Astrocyte of the cerebellum (primary cell): ENCODE results near the gene NPTN.

Source experiments
- DNase-seq: peaks from one replicate; pipeline ENCODE4 v3.0.0-alpha.2; 2011; ENCODE audit warnings: low read depth
- H3K4me3 ChIP-seq: 2 replicates; pipeline ENCODE4 v1.5.1; 2011; ENCODE audit warnings: mild to moderate bottlenecking, low read depth, low read length, moderate library complexity
- CTCF ChIP-seq: IDR thresholded peaks from 2 replicates; pipeline ENCODE4 v1.5.1; 2012; ENCODE audit warnings: low read length, low read depth, moderate library complexity, mild to moderate bottlenecking; ENCODE audit errors: missing control alignments
- in situ Hi-C: cut with HindIII; loops from 2 replicates; pipeline ENCODE4 v1.10.0; 2017; ENCODE audit warnings: low sequenced_read_pairs

The NPTN gene

GRCh38 chr15:73633111-73633990 is at the start of gene NPTN:
Gene NPTN (minus strand): TSS chr15:73633389. CDS start chr15:73633215, 174 bp downstream.
- TF ChIP-seq CTCF: no peak
- in situ Hi-C loops: loop anchor here (5.0 kb wide), 1 partner anchor 49 kb away; the partner anchor contains the start of gene CD276
- DNase-seq: peak; percentile 92

GRCh38 chr15:73682600-73683090 is 49.5 kb upstream of the NPTN start:
- no peak for DNase-seq
- no peak for TF ChIP-seq CTCF
- no peak overlapping the region for H3K4me3 ChIP-seq
- in situ Hi-C loops: loop anchor here (5.0 kb wide), 1 partner anchor 50 kb away; the partner anchor contains the start of gene NPTN

More at GRCh38 chr15:73633111-73633990, at the start of gene NPTN:
- peak within 1 kb of the TSS; percentile 83 for H3K4me3 ChIP-seq

- in situ Hi-C loops: loop anchor here (5.0 kb wide), 1 partner anchor 50 kb away; the partner anchor contains the start of gene NPTN
- no peak overlapping the region for H3K4me3 ChIP-seq
- no peak for DNase-seq
- no peak for TF ChIP-seq CTCF
These were observed 48.8 kb upstream of the NPTN start for GRCh38 chr15:73681856-73682599.

- no peak for DNase-seq
- no peak for TF ChIP-seq CTCF
- in situ Hi-C loops: loop anchor here (5.0 kb wide), 1 partner anchor 49 kb away; the partner anchor contains the start of gene NPTN
These were observed 47.9 kb upstream of the NPTN start for GRCh38 chr15:73681063-73681462.

GRCh38 chr15:73680549-73680948 is 47.4 kb upstream of the NPTN start:
- DNase-seq: no peak
- no peak overlapping the region for H3K4me3 ChIP-seq
- in situ Hi-C loops: loop anchor here (5.0 kb wide), 1 partner anchor 48 kb away; the partner anchor contains the start of gene NPTN
- no peak for TF ChIP-seq CTCF

More at GRCh38 chr15:73681063-73681462, 47.9 kb upstream of the NPTN start:
- H3K4me3 ChIP-seq: no peak overlapping the region

GRCh38 chr15:73679964-73680363 is 46.8 kb upstream of the NPTN start:
- TF ChIP-seq CTCF: no peak
- no peak overlapping the region for H3K4me3 ChIP-seq
- no peak for DNase-seq
- in situ Hi-C loops: loop anchor here (5.0 kb wide), 1 partner anchor 48 kb away; the partner anchor contains the start of gene NPTN
